Hepatocyte (in vitro differentiated cells): ENCODE results near the gene PCLO.

Source experiments
- EZH2 ChIP-seq: fragments of 200-600 bp; sonication (generic); IDR thresholded peaks from 2 replicates; pipeline ENCODE4 v1.6.1; 2016; ENCODE audit warnings: antibody characterized with exemption, mild to moderate bottlenecking, borderline replicate concordance
- EZH2phosphoT487 ChIP-seq: fragments of 200-600 bp; sonication (generic); IDR thresholded peaks from one replicate; pipeline ENCODE4 v1.6.1; 2018; ENCODE audit warnings: antibody characterized with exemption, mild to moderate bottlenecking, low read depth, moderate library complexity; ENCODE audit not compliant: unreplicated experiment, severe bottlenecking
- TF ChIP-seq, protein P1 (sequence below): fragments of 200-600 bp; sonication (generic); IDR thresholded peaks from 2 replicates; pipeline ENCODE4 v1.5.1; 2016; ENCODE audit warnings: antibody characterized with exemption, mild to moderate bottlenecking; ENCODE audit not compliant: poor library complexity

DNA sequence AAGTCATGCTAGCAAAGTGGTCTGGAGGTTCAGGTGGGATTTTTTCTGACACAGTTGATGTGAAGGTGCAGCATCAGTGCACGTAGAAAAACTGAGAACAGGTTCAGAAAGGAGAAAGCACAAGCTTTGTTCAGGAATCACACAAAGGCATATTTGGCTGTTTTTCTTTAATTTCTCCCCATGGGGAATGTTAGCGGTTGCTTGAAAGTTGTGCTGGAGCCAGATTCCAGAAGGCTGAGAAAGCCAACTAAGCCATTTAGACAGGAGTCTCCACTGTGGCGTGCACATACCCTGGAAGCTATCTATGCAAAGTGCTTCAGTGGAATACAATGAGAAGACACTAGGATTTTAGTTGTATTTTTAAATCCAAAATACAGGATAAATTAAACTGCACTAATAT lies 201.4 kb downstream of the PCLO start:
- TF ChIP-seq, protein P1, sequence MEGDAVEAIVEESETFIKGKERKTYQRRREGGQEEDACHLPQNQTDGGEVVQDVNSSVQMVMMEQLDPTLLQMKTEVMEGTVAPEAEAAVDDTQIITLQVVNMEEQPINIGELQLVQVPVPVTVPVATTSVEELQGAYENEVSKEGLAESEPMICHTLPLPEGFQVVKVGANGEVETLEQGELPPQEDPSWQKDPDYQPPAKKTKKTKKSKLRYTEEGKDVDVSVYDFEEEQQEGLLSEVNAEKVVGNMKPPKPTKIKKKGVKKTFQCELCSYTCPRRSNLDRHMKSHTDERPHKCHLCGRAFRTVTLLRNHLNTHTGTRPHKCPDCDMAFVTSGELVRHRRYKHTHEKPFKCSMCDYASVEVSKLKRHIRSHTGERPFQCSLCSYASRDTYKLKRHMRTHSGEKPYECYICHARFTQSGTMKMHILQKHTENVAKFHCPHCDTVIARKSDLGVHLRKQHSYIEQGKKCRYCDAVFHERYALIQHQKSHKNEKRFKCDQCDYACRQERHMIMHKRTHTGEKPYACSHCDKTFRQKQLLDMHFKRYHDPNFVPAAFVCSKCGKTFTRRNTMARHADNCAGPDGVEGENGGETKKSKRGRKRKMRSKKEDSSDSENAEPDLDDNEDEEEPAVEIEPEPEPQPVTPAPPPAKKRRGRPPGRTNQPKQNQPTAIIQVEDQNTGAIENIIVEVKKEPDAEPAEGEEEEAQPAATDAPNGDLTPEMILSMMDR = no peak
- TF ChIP-seq EZH2 (no peak), EZH2phosphoT487 (no peak)
